HG02852 (cell line): ENCODE data around the gene DSE.

Experiments used
- ATAC-seq: cut with Tn5 transposase; IDR thresholded peaks from one replicate; pipeline ENCODE4 v1.9.1; 2021; ENCODE audit warnings: mild to moderate bottlenecking, moderate library complexity; ENCODE audit not compliant: unreplicated experiment

DSE gene

DNA sequence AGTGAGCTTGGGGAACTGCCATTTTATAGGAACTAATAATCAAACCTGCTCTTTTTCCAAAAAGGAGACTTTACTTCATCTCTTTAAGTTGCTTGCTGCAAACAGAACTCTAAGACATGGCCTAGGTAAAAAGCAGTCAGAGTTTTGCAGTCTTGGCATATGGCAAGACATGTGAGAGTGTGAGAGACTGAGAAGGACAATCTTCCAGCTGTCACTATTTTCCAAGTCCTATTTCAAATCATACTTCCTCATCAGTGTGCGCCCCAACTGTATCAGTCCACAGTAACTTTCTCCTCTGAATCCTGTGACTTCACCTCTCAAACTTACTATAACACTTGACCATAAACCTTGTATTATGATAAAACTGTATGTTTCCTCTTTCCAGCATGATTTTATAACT lies 100.8 kb downstream of the DSE start:
- ATAC-seq, result no peak

DNA sequence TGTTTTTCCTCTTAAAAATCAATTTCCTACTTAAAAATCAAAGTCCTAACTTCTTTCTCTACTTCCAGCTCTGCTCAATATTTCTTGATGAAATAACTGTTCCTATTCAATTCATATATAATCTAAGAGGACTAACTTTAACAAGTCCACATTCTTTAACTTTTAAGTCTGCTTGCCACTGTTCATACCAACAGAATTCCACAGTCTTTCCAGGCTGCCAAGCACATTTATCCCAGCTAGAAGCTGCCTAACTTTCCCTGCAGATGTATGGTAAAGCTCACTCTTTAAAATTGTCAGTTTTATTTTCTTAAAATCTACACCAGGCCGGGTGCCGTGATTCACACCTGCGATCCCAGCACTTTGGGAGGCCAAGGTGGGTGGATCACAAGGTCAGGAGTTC lies 102.0 kb downstream of the DSE start:
- ATAC-seq, result no peak

DNA sequence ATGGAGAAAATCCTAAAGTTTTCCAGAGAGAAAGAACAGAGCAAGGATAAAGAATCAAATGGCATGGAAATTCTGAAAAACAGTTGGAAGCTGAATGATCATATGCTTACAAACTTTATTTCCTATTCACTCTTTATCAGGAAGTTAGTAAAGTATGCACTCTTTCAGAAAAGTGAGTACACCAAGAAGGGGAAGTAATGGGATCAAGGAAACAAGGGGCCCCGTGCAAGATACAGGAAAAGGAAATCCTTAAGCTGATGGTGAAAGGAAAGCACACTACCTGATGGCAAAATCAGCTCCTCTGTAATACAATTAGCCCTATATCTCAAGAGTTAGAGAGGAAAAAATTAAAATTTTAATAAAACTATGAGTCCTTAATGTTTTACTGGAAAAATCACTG lies 104.4 kb downstream of the DSE start:
- ATAC-seq, result no peak

DNA sequence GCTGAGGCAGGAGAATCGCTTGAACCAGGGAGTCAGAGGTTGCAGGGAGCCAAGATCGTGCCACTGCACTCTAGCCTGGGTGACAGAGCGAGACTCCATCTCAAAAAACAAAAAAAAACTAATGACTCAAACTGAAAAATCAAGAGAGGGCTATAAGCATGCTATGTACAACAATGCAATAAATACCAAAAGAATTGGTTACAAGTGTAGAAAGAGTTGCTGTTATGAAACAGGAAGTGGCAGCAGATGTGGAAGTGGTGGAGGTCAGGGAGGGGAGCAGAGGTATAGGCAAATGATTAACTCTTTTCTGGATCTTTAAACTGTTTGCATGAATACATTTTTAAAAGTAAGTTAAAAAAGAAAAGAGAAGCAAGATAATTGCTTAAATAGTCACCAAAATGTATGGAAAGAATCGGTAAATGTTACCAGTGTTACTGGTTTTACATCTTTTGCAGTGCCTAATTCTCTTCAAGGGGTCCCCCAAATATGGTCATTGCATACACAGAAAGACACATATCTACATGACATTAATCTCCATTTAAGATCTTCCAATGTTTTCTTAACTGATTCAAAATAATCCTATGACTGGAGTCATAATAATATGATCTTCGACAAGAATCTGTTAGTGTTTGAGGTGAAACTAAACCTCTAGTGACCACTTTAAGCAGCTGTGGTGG lies 105.4 kb downstream of the DSE start:
- ATAC-seq, result peak; percentile 100

DNA sequence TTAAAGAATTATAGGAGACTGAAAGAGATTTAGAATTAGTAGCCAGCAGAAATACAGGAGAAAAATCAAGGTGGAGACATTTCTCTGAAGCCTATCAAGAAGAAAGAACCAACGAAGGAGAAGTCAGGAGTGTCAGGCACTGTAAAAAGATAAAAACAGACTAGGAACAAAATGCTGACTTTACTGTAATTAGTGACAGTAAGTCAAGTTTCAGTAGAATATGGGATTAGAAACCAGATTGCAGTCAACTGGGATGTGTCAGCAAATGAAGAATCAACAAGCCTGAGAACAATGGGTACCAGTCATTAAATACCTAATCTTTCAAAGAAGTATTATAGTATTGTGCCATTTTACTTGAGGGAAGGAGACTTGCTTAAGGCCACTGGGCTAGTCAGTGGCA lies 112.0 kb downstream of the DSE start:
- ATAC-seq, result no peak

DNA sequence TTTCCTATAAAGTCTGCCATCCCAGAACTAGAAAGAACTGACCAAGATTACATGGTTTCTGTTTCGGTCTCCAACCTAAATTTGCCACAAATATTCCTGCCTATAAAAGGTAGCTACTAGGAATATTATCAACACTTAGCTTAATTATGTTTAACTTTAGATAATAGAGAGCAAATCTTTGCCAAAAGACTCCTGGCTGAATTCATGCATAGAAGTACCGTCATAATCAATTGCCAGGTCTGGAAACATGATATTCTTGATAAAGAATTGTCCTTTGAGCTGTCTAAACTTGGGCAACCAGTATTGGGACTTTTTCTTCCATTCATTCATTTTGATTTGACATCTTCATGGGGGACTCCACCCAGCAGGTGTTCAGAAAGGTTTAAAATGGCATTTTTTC lies 112.9 kb downstream of the DSE start:
- no peak for ATAC-seq

DNA sequence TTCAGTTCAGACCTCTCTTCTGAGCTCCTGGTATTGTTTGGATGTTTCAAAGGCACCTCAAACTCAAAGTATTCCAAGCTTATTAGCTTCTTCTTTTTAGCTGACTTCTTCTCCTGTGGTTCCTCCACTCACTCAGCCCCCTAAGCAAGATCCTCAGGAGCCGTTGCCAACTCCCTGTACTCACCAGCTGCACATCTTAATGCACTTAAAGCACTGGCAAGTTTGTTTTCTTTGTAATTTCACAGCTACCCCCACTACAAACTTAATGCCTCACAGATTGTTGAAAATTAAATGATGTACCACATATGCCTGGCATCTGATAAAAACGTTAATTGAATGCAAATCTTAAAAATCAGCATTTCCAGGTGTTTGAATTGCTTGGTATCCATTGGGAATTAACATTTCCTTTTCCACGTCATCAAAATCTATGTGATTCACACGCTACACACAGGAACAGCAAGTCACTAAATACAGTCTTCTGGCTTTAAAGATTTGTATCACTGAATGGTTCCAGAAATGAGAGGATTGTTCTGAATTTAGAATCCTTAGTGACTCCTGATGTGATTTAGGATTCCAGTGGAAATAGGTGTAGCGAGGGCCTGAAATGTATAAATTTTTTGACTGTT lies 114.9 kb downstream of the DSE start:
- no peak for ATAC-seq

DNA sequence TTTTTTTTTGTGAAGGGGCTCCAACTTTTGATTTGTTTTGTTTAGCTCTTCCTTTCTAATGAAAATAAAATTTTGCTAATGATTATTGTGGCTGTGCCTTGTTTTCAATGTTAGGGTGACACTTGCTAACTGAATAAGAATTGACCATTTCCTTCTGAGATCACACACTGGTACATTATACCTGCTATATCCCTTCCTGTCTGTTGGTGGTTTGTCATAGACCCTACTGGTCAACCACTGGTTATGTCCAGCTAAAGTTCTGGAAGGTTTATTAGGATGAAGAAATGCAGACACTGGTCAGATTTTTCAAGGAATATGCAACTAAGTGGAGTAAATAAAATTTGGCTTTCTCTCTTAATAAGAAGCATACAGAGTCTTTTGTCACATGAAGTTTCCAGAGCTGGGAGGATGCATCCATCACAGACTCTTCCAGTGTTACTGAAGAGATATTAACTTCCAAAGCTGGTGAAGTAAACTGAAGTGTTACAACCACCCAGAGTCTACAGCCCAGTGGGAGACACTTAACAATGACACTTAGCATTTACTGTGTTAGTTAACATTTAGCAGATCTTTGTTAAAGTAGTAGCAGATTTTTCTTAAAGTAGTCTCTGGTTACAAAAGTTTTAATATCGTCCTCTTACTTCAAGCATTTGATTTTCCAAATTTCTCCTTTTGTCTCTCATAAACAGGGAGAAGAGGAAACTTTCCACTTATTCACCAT lies 121.0 kb downstream of the DSE start:
- no peak for ATAC-seq

DNA sequence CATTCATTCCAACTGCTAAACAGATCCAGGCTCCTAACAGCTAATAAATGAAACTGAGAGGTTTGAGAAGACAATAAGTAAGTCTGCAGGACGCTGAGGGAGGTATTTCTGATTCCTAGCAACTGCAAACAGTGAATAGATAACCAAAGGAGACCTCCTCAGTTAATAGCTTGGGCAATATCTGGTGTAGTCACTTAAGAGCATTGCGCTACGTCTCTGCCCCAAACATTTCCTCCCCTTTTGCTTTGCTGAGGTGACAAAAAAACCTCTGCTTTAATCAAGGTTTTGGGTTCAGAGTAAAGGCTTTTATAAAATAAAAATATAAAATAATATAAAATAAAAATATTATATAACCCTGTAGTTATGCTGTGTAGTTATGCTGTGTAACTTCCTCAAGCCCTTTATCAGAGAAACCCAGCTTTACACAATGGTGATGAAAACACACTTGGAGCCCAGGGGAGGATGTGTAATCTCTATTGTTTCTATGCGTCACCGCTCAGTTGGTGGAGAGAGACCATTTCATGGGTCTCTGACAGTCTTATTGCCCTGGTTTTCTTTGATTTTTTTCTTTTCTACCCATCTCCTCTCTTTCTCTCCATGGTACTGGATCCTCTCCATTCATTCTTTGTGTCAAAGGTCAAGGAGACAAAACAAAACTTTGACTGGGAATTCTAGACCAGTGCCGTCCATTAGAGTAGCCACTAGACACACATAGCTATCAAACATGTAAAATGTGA lies 121.8 kb downstream of the DSE start:
- no peak for ATAC-seq
